ENCODE data around the gene DEFB128. TPM values are rescaled to one million over a fixed set of nuclear protein-coding genes. Genes with fewer than 3 reads are reported as not detected.
"Not testable (repeated sequence)": the region's sequence is repeated elsewhere in the genome, so short reads cannot be mapped to it uniquely, and the experiment has no call there.

Gene DEFB128
- polyA plus RNA-seq (ENCODE audit: insufficient read length): not detected

- DNase-seq: no peak
Observed at GRCh38 chr20:189611-190010, at the start of gene DEFB128. Gene DEFB128 (minus strand): TSS chr20:189711. CDS start chr20:189623, 88 bp downstream.

GRCh38 chr20:237929-238328, 48.4 kb upstream of the DEFB128 start:
- DNase-seq: no peak

DNA sequence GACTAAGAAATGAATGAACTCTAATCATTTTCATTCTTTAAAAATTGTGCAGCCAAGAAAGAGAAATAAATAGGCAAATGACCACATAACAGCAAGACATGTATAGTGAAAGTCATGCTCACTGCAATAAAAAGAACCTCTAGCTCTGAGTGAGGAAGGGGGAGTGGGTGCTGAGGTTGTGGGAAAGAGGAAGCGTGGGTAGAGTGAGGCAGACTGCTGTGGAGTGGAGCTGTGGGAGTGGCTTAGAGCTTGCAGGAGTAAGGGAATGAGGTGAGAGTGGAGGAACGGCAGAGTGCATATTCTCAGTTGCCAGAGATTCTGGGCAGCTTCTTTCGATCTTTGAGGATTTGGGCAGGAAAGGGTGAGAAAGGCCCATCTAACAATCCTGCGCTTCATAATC, 48.0 kb upstream of the DEFB128 start:
- no peak for DNase-seq

DNA sequence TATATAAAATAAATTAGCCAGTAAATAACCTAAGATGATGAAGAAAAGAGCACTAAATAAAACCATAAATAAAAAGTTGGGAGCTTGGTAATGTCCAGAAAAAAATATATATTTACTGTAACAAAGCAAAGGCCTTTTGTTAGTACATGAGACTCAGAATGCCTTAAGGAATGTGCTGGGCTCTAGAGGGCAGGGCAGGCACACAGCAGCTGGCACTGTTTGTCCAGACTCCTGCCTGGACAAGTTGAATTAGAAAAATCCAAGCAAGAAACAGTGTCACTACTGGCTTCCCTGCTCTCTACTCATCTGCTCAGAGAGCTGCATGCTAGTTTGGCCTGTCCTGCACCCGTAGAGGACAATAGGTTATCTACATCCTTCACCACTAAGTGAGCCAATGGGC, 46.4 kb upstream of the DEFB128 start:
- no peak for DNase-seq

GRCh38 chr20:227439-228105, 38.1 kb upstream of the DEFB128 start:
- DNase-seq: no peak

- DNase-seq: no peak
Observed at GRCh38 chr20:226958-227357, 37.4 kb upstream of the DEFB128 start, which contains the start of gene DEFB129. Gene DEFB129 (plus strand): TSS chr20:227258. CDS start chr20:227289, 31 bp downstream.

GRCh38 chr20:225879-226278, 36.4 kb upstream of the DEFB128 start:
- DNase-seq: not testable (repeated sequence)

GRCh38 chr20:221258-221830, 31.8 kb upstream of the DEFB128 start:
- DNase-seq: no peak

DNA sequence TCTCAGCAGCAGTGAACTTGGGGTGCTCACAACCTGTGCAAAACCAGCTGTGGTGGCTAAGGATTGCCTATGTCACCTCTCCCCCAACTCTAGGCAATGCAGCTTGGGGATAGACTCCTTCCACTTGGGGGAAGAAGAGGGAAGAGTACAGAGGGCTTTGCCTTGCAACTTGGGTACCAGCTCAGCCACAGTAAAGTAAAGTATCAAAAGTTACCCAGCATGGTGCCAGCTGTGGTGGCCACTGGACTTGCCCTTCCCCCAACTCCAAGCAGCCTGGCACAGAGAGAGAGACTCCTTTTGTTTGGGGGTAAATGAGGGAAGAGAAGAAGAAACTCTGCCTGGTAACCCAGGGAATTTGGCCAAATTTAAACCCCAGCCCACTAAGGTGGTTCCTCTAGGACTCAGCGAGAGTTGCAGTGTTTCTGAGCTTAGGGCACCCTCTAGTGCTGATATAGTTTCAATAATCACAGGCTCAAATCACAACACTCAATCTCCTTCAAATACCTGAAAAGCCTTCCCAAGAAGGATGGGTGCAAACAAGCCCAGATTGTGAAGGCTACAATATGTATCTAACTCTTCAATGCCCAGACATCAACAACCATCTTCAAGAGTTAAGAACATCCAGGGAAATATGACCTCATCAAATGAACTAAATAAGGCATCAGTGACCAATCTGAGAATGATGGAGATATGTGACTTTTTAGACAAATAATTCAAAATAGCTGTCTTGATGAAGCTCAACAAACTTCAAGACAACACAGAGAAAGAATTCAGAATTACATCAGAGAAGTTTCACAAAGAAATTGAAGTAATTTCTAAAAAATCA, 30.0 kb upstream of the DEFB128 start:
- no peak for DNase-seq

DNA sequence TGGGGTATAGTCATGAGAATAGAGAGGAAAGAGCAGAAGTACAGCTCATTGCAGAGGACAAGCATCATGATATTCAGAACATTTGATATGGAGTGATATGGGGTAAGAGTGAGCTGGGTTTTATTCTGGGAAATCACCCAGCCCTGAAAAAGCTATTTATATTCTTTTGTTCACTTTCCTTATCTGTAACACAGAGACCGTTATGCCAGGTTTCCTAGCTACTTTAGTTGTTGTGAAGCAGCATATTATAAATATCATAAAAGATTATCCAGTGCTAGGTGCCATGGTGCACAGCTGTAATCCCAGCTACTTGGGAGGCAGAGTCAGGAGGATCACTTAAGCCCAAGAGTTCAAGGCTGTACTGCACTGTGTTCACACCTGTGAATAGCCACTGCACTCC, 27.8 kb upstream of the DEFB128 start:
- no peak for DNase-seq

GRCh38 chr20:215796-216195, 26.3 kb upstream of the DEFB128 start:
- DNase-seq: no peak

DNA sequence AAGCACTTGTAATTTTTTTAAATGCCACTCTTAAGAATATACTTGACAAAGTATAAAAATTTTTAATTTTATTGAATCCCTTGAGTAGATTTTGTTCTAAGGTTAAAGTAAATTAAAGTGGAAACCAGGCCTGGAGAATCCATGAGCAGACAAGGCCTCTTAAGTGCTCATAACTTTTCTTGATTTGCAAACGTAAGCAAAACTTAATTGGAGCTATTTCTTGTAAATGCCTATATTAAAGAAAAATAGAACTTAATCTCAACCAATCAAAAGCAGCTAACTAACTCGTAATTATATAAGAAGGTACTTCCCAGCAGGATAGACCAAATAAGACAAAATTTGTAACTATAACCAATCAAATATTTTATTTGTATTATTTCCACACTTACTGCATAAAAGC, 24.9 kb upstream of the DEFB128 start:
- DNase-seq: no peak

GRCh38 chr20:210809-211502, 21.4 kb upstream of the DEFB128 start:
- DNase-seq: no peak

DNA sequence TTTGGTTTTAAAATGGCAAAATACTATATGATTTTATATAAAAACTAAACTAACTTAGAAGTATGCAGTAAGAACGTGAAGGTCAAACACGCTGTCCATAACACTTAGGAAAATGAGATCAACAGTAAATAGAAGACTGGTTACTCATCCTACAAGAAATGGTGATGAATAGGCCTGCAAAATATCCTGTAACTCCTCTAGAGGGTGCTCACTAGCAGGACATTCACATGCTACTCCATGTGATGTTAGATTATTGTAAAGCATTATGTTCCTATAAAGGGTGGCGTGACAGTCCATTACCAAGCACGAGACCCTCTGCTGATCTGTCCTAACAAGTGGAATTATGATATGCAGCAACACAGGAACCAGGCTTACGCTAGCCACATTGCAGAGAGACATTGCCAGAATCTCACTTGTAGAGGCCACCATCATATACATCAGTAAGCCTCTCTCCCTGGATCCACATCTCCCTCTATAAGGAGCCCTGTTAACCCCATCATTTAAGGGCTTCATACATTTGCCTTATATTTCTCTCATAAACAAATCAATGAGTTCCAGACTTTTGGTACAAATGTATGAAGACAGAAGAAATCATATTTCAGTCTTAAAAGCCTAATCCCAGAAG, 19.5 kb upstream of the DEFB128 start:
- peak; percentile 4 for DNase-seq

DNA sequence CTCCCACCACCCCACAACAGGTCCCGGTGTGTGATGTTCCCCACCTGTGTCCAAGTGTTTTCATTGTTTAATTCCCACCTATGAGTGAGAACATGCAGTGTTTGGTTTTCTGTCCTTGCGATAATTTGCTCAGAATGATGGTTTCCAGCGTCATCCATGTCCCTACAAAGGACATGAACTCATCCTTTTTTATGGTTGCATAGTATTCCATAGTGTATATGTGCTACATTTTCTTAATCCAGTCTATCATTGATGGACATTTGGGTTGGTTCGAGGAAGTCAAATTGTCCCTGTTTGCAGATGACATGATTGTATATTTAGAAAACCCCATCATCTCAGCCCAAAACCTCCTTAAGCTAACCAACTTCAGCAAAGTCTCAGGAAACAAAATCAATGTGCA, 14.1 kb upstream of the DEFB128 start:
- not testable (repeated sequence) for DNase-seq

- DNase-seq: no peak
Observed at GRCh38 chr20:199996-200395, 10.5 kb upstream of the DEFB128 start.

DNA sequence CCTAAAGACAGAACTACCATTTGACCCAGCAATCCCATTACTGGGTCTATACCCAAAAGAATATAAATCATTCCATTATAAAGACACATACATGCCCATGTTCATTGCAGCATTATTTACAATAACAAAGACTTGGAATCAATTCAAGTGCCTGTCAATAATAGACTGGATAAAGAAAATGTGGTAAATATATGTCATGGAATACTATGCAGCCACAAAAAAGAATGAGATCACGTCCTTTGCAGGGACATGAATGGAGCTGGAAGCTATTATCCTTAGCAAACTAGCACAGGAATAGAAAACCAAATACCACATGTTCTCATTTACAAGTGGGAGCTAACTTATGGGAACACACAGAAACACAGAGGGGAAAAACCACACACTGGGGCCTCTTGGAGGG, 8.7 kb upstream of the DEFB128 start:
- DNase-seq: no peak

- DNase-seq: no peak
Observed at GRCh38 chr20:187733-188132, 1.8 kb downstream of the DEFB128 start.

- DNase-seq: no peak
Observed at GRCh38 chr20:184288-184687, 5.2 kb downstream of the DEFB128 start.

GRCh38 chr20:168876-169275, 20.6 kb downstream of the DEFB128 start:
- DNase-seq: no peak

- DNase-seq: no peak
Observed at GRCh38 chr20:164618-165017, 24.9 kb downstream of the DEFB128 start.

DNA sequence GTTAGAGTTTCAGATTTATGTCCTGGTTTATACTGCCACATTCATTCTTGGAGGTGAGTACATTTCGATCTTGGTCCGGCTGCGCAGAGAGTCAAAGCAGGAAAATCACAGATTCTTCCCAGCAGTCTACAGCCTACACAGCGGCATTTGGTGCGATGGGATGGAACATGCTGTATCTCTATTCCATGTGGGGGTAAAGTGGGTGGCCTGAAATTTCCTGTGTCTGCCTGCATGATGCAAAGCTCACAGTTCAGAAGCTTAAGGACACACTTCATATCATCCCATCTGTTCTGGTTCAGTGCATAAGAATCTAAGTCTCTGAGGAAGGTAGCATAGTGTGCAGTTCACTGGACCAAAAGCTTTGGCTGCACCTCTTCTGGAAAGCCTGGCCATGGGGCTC, 32.4 kb downstream of the DEFB128 start, which contains the start of gene DEFB127:
Gene DEFB127, plus strand, starts transcription at position 301 of the 400 bp plus-strand sequence. Its CDS starts 91 bp downstream, at position 392.
- DNase-seq: no peak

All from hindlimb muscle (tissue), 1 donor.